GDM1 (cell line): Measurements from ENCODE around the gene SLC12A3.
"Not testable (repeated sequence)": the region's sequence is repeated elsewhere in the genome, so short reads cannot be mapped to it uniquely, and the experiment has no call there.

Experiments used
- DNase-seq: peaks from one replicate; lab custom pipeline; 2025; lab: John Stamatoyannopoulos, UW

SLC12A3 gene

GRCh38 chr16:56868175-56868574 is 3.2 kb downstream of the SLC12A3 start:
- no peak for DNase-seq

- not testable (repeated sequence) for DNase-seq
These were observed 3.8 kb downstream of the SLC12A3 start for GRCh38 chr16:56868766-56869165.

DNA sequence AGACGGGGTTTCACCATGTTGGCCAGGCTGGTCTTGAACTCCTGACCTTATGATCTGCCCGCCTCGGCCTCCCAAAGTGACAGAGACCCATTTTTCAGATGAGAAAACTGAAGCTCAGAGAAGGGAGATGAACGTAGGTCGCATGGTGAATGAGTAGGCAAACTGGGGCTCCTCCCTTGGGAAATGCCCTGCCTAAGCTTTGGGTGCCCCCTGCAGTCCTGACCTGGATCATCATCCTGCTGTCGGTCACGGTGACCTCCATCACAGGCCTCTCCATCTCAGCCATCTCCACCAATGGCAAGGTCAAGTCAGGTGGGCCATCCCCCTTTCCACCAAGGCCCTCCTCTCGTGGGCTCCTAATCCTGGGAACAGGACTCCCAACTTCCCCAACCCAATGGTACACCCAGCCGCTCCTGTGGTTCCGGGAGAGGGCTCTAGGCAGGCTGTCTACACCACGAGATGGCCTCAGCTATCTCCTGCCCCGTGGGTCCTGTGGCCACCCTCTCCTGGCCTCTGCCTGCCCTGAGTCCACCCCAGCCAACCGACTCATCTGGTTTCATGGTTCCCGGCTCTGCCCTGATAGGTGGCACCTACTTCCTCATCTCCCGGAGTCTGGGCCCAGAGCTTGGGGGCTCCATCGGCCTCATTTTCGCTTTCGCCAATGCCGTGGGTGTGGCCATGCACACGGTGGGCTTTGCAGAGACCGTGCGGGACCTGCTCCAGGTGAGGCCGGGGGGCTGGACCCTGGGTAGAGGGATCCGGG is 4.7 kb downstream of the SLC12A3 start:
- peak; percentile 31 for DNase-seq

- no peak for DNase-seq
These were observed 5.4 kb downstream of the SLC12A3 start for GRCh38 chr16:56870276-56870888.

GRCh38 chr16:56871172-56871593 is 6.2 kb downstream of the SLC12A3 start:
- DNase-seq = no peak

DNA sequence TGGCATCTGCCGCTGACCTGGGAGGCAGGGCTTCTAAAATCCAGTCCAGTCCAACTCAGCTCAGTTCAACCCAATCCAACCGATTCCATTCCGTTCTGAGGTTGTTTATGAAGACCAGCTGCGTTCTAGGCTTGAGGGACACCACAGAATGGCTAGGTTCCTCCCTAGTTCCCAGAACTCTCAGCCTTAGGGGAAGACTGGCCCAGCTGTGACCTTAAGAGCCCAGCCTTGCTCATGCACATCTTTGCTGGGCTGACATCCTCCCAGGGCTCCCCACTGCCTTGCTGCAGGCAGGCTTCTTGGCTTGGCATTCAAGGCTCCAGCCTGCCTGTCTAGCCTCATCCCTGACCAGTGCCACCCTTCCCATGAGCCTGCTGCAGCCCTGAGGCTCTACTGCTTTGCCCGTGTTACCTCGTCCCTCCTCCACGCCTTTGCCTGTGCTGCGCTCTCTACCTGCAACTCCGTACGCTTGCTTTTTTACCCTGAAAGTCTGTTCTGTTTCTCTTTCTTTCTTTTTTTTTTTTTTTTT is 7.9 kb downstream of the SLC12A3 start:
- DNase-seq = no peak

- DNase-seq = no peak
These were observed 9.8 kb downstream of the SLC12A3 start for GRCh38 chr16:56874800-56875199.

GRCh38 chr16:56876048-56876447 is 11.0 kb downstream of the SLC12A3 start:
- no peak for DNase-seq

DNA sequence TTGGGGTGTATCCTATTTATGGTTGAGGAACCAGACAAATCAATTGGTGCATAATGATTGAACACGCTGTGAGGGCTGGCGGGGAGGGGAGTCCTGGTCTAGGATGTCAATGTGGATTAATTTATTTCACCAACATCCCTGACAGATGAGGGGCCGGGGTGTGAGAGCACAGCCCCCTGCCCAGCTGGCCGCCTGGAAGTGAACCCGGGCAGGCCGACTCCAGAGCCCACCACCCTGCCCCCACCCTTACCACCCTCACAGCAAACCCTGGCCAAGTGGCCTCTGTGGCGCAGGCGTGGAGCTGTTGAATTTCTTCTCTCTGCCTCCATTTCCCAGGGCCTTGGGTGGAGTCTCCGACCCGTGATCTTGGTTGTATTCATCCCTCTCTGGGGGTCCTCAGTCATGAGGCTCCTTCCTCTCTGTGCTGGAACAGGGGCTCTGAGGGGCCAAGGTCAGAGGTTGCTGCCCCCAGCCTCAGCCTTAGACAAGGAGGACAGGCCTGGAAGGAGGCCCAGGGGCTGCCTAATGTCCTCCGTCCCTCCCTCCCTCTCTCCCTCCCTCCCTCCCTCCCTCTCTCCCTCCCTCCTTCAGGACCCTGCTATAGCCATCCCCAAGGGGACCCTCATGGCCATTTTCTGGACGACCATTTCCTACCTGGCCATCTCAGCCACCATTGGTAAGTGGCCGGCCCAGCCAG is 12.6 kb downstream of the SLC12A3 start:
- no peak for DNase-seq

DNA sequence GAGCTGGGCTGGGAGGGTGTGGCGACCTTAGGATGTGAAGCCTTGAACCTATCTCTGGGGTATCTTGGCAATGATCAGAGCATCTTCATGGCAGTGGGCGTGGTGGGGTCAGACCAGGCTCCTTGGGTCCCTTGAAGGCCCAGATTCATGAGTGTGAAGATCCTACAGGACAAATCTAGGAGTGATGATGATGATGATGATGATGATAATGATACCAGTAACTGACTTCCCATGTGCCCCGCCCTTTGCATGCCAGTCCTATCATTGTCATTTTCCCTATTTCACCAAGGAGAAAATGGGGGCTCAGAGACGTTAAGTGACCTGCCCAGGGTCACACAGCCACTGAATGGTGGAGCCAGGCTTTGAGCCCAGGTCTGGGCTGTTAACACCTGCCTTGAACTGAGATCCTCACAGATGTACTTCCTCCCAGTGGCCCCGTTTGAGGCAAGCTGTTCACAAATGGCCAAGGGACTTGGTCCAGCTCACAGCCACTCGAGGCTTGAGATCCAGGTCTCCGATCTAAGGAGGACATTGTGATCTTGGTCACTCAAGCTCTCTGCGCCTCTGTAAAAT is 13.4 kb downstream of the SLC12A3 start:
- DNase-seq = no peak

DNA sequence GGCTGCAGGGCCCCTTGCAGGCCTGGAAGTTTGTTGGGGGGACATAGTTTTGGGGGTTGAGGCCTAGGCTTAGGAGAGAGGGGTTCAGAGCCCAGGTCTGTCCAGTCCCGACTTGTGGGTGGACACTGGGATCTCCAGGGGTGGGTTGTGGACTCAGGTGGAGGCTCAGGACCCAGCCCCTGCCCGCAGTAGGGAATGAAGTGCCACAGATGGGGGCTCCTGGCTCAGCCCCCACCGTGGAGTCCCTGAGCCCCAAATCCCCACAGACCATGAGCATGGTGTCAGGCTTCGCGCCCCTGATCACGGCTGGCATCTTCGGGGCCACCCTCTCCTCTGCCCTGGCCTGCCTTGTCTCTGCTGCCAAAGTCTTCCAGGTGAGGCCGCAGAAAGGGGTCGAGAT is 14.3 kb downstream of the SLC12A3 start:
- DNase-seq = no peak

DNA sequence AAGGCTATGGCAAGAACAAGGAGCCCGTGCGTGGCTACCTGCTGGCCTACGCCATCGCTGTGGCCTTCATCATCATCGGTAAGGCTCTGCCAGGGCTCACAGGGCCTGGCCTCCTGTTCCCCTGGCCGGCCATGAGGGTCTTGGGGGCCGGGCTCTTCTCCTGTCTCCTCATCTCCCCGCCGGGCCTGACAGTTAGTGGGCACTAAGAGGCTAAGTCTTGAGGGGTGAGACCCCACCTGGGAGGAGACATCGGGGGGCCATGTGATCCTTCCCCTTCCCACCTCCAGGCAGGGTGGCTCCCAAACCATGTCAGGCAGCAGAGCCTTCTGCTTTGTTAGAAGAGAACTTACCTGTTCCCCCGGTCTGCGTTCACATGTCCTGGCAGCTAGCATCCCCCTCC is 15.2 kb downstream of the SLC12A3 start:
- DNase-seq = no peak

GRCh38 chr16:56880685-56881084 is 15.7 kb downstream of the SLC12A3 start:
- no peak for DNase-seq

DNA sequence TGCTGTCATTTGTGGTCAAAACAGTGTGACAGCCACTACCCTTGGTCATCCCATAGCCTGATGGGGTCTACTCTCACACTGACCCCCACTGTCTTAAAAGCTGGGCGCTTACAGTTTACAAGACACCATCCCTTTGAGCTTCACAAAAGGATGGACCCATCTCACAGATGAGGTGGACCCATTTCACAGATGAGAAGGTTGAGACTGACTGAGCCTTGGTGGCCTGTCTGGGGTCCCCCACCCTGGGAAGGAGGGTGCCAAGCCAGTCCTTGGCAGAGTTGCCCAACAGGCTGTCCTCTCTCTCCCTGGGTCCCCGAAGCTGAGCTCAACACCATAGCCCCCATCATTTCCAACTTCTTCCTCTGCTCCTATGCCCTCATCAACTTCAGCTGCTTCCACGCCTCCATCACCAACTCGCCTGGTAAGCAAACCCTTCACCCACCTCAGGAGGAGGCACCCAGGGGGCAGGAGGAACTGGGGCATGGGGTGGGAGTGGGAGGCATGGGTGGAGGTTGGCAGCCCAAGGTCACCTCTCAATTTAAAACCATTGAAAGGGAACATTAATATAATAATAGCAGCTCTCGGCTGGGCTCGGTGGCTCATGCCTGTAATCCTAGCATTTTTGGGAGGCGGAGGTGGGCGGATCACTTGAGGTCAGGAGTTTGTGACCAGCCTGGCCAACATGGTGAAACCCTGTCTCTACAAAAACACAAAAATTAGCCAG is 17.2 kb downstream of the SLC12A3 start:
- no peak for DNase-seq

- no peak for DNase-seq
These were observed 18.6 kb downstream of the SLC12A3 start for GRCh38 chr16:56883586-56883985.

DNA sequence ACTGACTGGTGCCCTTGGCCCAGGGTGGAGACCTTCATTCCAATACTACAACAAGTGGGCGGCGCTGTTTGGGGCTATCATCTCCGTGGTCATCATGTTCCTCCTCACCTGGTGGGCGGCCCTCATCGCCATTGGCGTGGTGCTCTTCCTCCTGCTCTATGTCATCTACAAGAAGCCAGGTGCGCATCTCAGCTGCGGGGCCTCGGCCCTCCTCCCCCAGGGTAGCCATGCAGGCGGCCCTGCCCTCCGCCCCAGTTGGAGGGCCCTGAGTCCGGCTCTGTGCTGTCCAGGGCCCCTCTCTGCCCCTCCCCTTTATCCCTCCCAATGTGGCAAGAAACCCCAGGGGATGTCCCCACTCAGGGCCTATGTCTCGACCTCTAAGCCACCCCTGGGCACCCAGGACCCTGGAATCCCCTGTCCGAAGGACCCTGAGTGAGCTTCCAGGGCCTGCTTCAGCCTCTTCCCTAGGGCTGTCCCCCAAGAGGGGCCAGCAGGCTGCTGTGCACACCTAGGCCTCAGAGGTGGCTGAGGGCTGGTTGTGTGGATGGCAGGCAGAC is 19.1 kb downstream of the SLC12A3 start:
- no peak for DNase-seq

- DNase-seq = not testable (repeated sequence)
These were observed 19.9 kb downstream of the SLC12A3 start for GRCh38 chr16:56884929-56885328.

GRCh38 chr16:56885446-56886162 is 20.6 kb downstream of the SLC12A3 start:
- no peak for DNase-seq

- no peak for DNase-seq
These were observed 21.3 kb downstream of the SLC12A3 start for GRCh38 chr16:56886296-56886695.

DNA sequence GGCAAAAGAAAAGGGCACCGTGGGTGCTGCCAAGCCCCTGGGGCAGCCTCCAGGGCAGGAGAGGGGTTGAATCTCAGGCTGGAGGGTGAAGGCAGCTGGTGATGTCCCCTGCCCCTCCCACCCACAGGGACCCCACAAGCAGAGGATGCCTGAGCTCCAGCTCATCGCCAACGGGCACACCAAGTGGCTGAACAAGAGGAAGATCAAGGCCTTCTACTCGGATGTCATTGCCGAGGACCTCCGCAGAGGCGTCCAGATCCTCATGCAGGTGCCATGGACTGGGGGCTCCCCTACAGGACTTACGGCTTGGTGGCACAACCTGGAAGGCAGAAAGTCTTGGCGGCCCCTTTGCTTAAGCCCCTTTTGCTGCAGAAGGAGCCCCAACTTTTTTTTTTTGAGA is 21.8 kb downstream of the SLC12A3 start:
- no peak for DNase-seq

DNA sequence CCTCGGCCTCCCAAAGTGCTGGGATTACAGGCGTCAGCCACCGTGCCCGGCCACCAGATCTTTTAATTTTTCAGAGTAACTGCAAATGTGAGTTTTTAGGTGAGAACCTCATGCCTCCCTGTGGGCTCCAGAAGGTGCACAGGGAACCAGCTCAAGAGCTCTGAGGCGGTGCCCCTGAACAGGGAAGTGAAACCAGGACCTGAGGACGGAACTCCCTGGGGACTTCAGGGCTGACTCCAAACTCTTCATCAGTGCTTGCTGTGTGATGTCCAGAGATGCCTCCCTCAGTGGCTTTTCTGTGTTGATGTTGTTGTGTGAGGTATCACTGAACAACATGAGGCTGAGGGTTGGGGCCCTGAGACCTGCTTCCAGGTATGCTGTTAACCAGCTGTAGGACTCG is 23.8 kb downstream of the SLC12A3 start:
- no peak for DNase-seq
